Liver (tissue), 3 donors: ENCODE results near the gene THADA.

Experiments
- CTCF ChIP-seq: fragments of 150-350 bp; IDR thresholded peaks from 2 replicates; pipeline ENCODE4 v1.5.1; 2017; ENCODE audit warnings: improper control_type of control experiment, low read depth, low read length; ENCODE audit not compliant: missing input control
- EGR1 ChIP-seq, 2 donors: IDR thresholded peaks; 2 replicates each; pipeline ENCODE4 v1.6.1; 2016 to 2018; ENCODE audit warnings: antibody characterized with exemption in 2 of 2, low read depth in 2 of 2
- SP1 ChIP-seq: IDR thresholded peaks from 2 replicates; pipeline ENCODE4 v1.6.1; 2018; ENCODE audit warnings: antibody characterized with exemption, mild to moderate bottlenecking
- donor health status: healthy.
- donor health status: healthy.

- TF ChIP-seq CTCF (no peak), EGR1 (IDR thresholded peaks at IDR 0.05; ENCODE audit: low read depth in 2 of 2) (no peak), SP1 (peak; percentile 58)
Observed at GRCh38 chr2:43227830-43228281, 368.0 kb downstream of the THADA start.
